WERI-Rb-1 (cell line): ENCODE measurements around the gene NFATC1.

Source experiments
- DNase-seq: peaks from one replicate; pipeline ENCODE4 v3.0.0-alpha.2; 2020
- H3K27ac ChIP-seq: fragments of 250-450 bp; sonication (Bioruptor Pico); 2 replicates; pipeline ENCODE4 v1.5.1; 2020; ENCODE audit warnings: mild to moderate bottlenecking, moderate library complexity
- H3K27me3 ChIP-seq: fragments of 250-450 bp; sonication (Bioruptor Pico); 2 replicates; pipeline ENCODE4 v1.5.1; 2021; ENCODE audit warnings: mild to moderate bottlenecking, low read depth, moderate library complexity; ENCODE audit not compliant: insufficient read depth, severe bottlenecking
- H3K36me3 ChIP-seq: fragments of 250-450 bp; sonication (Bioruptor Pico); 2 replicates; pipeline ENCODE4 v1.5.1; 2020; ENCODE audit warnings: mild to moderate bottlenecking, moderate library complexity
- H3K4me3 ChIP-seq: 2 replicates; pipeline ENCODE4 v1.5.1; 2011; ENCODE audit warnings: low read depth, mild to moderate bottlenecking, control low read depth, low read length
- H3K9me3 ChIP-seq: fragments of 250-450 bp; sonication (Bioruptor Pico); 2 replicates; pipeline ENCODE4 v1.5.1; 2021; ENCODE audit warnings: mild to moderate bottlenecking, moderate library complexity; ENCODE audit not compliant: severe bottlenecking
- TF ChIP-seq, protein P1 (sequence below): IDR thresholded peaks from 2 replicates; pipeline ENCODE4 v1.5.1; 2011; ENCODE audit warnings: low read depth, mild to moderate bottlenecking, control low read depth, inconsistent platforms, low read length

NFATC1 gene

DNA sequence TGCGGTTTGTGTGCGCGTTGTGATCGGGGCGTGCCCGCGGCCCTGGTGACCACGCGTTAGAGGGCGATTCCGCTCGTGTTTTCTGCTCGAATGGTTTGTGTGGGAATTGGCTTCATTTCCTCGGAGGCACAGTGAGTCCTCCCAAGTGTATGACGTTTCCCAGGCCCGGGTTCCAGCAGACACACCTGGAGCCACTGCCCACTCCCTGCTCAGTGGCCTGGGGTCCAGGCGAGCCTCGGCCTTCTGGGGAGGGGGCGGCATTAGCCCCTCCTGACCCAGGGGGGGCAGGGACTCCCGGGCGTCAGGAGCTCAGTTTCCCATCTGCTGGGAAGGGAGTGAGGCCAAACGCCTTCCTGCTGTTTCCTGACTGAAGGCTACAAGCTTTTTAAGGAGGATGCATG lies 92.1 kb downstream of the NFATC1 start:
- no peak for DNase-seq
- peaks cover 37% of the 10 kb centered on the region for H3K36me3 ChIP-seq
- H3K4me3 ChIP-seq: no peak overlapping the region
- H3K9me3 ChIP-seq: no peaks in the 10 kb centered on the region
- TF ChIP-seq, protein P1, sequence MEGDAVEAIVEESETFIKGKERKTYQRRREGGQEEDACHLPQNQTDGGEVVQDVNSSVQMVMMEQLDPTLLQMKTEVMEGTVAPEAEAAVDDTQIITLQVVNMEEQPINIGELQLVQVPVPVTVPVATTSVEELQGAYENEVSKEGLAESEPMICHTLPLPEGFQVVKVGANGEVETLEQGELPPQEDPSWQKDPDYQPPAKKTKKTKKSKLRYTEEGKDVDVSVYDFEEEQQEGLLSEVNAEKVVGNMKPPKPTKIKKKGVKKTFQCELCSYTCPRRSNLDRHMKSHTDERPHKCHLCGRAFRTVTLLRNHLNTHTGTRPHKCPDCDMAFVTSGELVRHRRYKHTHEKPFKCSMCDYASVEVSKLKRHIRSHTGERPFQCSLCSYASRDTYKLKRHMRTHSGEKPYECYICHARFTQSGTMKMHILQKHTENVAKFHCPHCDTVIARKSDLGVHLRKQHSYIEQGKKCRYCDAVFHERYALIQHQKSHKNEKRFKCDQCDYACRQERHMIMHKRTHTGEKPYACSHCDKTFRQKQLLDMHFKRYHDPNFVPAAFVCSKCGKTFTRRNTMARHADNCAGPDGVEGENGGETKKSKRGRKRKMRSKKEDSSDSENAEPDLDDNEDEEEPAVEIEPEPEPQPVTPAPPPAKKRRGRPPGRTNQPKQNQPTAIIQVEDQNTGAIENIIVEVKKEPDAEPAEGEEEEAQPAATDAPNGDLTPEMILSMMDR: no peak
- H3K27me3 ChIP-seq: no peaks in the 10 kb centered on the region
- no peak overlapping the region for H3K27ac ChIP-seq

DNA sequence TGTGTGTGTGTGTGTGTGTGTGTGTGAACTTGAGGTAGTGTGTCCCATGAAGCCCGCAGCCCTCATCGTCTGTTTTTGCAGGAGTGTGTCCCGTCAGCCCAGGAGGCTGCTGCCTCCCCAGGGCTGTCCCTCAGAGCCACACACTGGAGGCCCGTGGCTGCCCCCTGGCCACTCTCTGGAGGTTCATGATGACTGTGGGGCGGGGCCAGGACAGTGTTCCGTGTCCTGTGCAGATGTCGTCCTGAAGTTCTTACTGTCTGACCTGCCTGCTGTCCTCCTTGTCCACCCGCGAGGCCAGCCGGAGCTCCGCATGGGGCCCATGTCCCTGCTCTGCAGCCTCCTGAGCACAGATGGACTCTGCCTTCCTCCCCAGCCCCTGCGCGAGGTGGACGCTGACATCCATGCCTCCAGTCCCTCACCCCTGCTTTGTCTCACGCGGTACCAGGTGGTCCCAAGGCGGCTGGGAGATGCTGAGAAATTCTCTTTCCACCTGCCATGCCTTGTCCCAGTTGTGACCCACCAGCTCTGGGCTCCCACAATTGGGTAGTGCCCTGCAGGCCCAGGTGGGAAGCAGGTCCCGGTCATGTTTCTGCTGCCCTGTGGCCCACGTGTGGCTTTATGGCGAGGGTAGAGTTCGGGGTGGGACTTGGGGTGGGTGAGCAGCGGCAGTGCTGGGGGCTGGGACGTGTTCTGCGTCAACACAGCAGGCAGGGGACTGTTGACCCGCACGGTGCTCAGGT lies 92.8 kb downstream of the NFATC1 start:
- Histone ChIP-seq H3K4me3 (no peak overlapping the region), H3K36me3 (peaks cover 38% of the 10 kb centered on the region), H3K27ac (no peak overlapping the region), H3K9me3 (no peaks in the 10 kb centered on the region), H3K27me3 (no peaks in the 10 kb centered on the region)
- DNase-seq: no peak
- TF ChIP-seq, protein P1: no peak

GRCh38 chr18:79489051-79489898 lies 93.5 kb downstream of the NFATC1 start:
- Histone ChIP-seq H3K27me3 (no peaks in the 10 kb centered on the region), H3K27ac (no peak overlapping the region), H3K4me3 (no peak overlapping the region), H3K9me3 (no peaks in the 10 kb centered on the region), H3K36me3 (peaks cover 41% of the 10 kb centered on the region)
- TF ChIP-seq, protein P1: no peak
- DNase-seq: no peak

DNA sequence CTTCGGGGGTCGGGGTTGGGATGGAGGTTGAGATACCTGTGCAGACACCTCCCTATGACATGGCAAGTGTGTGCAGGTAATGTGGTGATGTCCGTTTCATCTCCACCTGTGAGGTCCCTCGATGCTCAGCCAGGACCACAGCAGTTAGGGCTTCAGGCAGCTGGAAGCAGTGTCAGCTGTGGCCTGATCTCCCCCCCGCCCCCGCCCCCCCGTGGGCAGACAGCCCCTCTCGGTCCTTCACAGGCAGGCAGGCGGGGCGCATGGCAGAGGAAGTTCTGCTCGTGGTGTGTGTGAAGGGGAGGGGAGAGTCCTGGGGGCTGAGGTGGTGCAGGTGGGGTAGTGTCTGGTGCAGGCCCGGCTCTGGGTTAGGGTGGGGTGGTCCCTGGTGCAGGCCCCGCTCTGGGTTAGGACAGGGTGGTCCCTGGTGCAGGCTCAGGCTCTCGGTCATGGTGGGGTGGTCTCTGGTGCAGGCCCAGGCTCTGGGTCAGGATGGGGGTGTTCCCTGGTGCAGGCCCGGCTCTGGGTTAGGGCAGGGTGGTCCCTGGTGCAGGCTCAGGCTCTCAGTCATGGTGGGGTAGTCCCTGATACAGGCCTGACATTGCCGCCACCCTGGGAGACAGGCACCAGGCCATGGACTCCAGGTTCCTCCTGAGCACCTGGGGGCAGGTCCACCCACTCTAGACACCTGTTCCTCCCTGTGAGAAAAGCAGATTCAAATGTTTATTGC lies 94.3 kb downstream of the NFATC1 start:
- Histone ChIP-seq H3K36me3 (peaks cover 39% of the 10 kb centered on the region), H3K27ac (no peak overlapping the region), H3K4me3 (no peak overlapping the region), H3K9me3 (no peaks in the 10 kb centered on the region), H3K27me3 (no peaks in the 10 kb centered on the region)
- no peak for DNase-seq
- TF ChIP-seq, protein P1: no peak

- no peaks in the 10 kb centered on the region for H3K9me3 ChIP-seq
- TF ChIP-seq, protein P1: no peak
- H3K36me3 ChIP-seq: peaks cover 39% of the 10 kb centered on the region
- H3K27me3 ChIP-seq: no peaks in the 10 kb centered on the region
- H3K27ac ChIP-seq: no peak overlapping the region
- no peak for DNase-seq
- no peak overlapping the region for H3K4me3 ChIP-seq
These were observed 94.9 kb downstream of the NFATC1 start for GRCh38 chr18:79490626-79491041.
